K562 (cell line): ENCODE data around the gene SLC35G2. TPM values are rescaled to one million over a fixed set of nuclear protein-coding genes. Genes with fewer than 3 reads are reported as not detected.
A peak's percentile ranks its signal among the peaks of the same experiment; 100 is the strongest.

ENCODE experiments used
- ARID1B ChIP-seq: fragments of 450-650 bp; IDR thresholded peaks from 2 replicates; pipeline ENCODE4 v1.6.1; 2016; ENCODE audit warnings: antibody characterized with exemption, mild to moderate bottlenecking, inconsistent platforms
- ATF1 ChIP-seq, 2 experiments: fragments of 450-650 bp in 1 of 2; IDR thresholded peaks; 2 replicates each; pipeline ENCODE4 v1.6.1; 2016; ENCODE audit warnings: missing compliant biosample characterization in 1 of 2, missing genetic modification characterization in 1 of 2
- CEBPG ChIP-seq, 3 experiments: fragments of 200-800 bp in 1 of 3; sonication (Bioruptor generic) in 1 of 3; sonication (generic) in 1 of 3; formaldehyde crosslinking in 1 of 3; IDR thresholded peaks in 2 of 3; conservative IDR thresholded peaks in 1 of 3; 2 replicates each; pipeline versions ENCODE4 v1.6.1 to v1.8.0; 2016 to 2022; ENCODE audit warnings: missing compliant biosample characterization in 2 of 3, missing genetic modification characterization in 2 of 3, mild to moderate bottlenecking in 1 of 3, missing genetic modification reagents in 1 of 3
- CHD2 ChIP-seq: IDR thresholded peaks from 2 replicates; pipeline ENCODE4 v1.6.1; 2011; ENCODE audit warnings: low read depth, low read length
- DIDO1 ChIP-seq: fragments of 450-650 bp; IDR thresholded peaks from 2 replicates; pipeline ENCODE4 v1.6.1; 2016; ENCODE audit warnings: low read depth, missing biosample characterization, missing genetic modification characterization
- FOXM1 ChIP-seq, 2 experiments: fragments of 450-650 bp in 1 of 2; sonication (generic) in 1 of 2; formaldehyde crosslinking in 1 of 2; IDR thresholded peaks; 2 replicates each; pipeline versions ENCODE4 v1.6.1 to v1.9.0; 2017 to 2022; ENCODE audit warnings: low read depth in 2 of 2, mild to moderate bottlenecking in 2 of 2, missing genetic modification reagents in 1 of 2, moderate library complexity in 1 of 2
- GATA2 ChIP-seq: sonication (generic); formaldehyde crosslinking; IDR thresholded peaks from 2 replicates; pipeline ENCODE4 v1.4.0; 2020; ENCODE audit warnings: mild to moderate bottlenecking, missing genetic modification reagents
- KDM4B ChIP-seq, 2 experiments: fragments of 450-650 bp in 1 of 2; sonication (generic) in 1 of 2; IDR thresholded peaks; 2 replicates each; pipeline ENCODE4 v1.6.1; 2016 to 2017; ENCODE audit warnings: borderline replicate concordance in 2 of 2, antibody characterized with exemption in 1 of 2, low read depth in 1 of 2, mild to moderate bottlenecking in 1 of 2
- NFIC ChIP-seq: fragments of 450-650 bp; IDR thresholded peaks from 2 replicates; pipeline ENCODE4 v1.6.1; 2017; ENCODE audit warnings: mild to moderate bottlenecking, inconsistent platforms
- RBM17 ChIP-seq: fragments of 200-400 bp; formaldehyde crosslinking; IDR thresholded peaks from 2 replicates; pipeline ENCODE4 v1.6.1; 2017; ENCODE audit warnings: low read depth, mild to moderate bottlenecking, low read length, borderline replicate concordance
- SIN3B ChIP-seq: fragments of 450-650 bp; IDR thresholded peaks from 2 replicates; pipeline ENCODE4 v1.6.1; 2017; ENCODE audit warnings: low read depth, mild to moderate bottlenecking, moderate library complexity
- TAL1 ChIP-seq: fragments of 450-650 bp; IDR thresholded peaks from 2 replicates; pipeline ENCODE4 v1.6.1; 2016; ENCODE audit warnings: mild to moderate bottlenecking
- XRCC4 ChIP-seq: IDR thresholded peaks from one replicate; pipeline ENCODE4 v1.6.1; 2011; ENCODE audit not compliant: insufficient read depth, insufficient read length; ENCODE audit errors: extremely low read depth
- ZNF3 ChIP-seq: fragments of 250-450 bp; sonication (Bioruptor Pico); IDR thresholded peaks from 2 replicates; pipeline ENCODE4 v1.5.0; 2021; ENCODE audit warnings: mild to moderate bottlenecking, moderate library complexity
- ZNF324 ChIP-seq: fragments of 250-450 bp; sonication (Bioruptor Pico); IDR thresholded peaks from 2 replicates; pipeline ENCODE4 v1.4.0; 2020; ENCODE audit warnings: mild to moderate bottlenecking
- ZNF589 ChIP-seq: fragments of 200-800 bp; sonication (Bioruptor generic); IDR thresholded peaks from 2 replicates; pipeline ENCODE4 v1.6.1; 2016; ENCODE audit warnings: low read depth, missing genetic modification characterization, missing compliant biosample characterization
- ZNF766 ChIP-seq: fragments of 200-800 bp; sonication (Bioruptor generic); conservative IDR thresholded peaks from 2 replicates; pipeline ENCODE4 v1.6.1; 2016; ENCODE audit warnings: missing genetic modification characterization, missing compliant biosample characterization
- polyA plus RNA-seq, 8 experiments: library from polyadenylated mRNA; depleted of rRNA in 4 of 8; stranded (reverse) in 5 of 8; unstranded in 3 of 8; fragments of >200 nt; fragmentation: Nextera tagmentation in 2 of 8; fragmentation: Illumina TruSeq in 1 of 8; extraction: Ambion mirVana in 2 of 8; extraction: Trizol in 1 of 8; gene quantifications; 2 replicates each; pipeline versions ENCODE4 v1.2.1 to v1.2.3, GENCODE V29; 2011 to 2014; ENCODE audit warnings: inconsistent platforms in 1 of 8, missing spikeins in 1 of 8
- total RNA-seq, 7 experiments: library from RNA; depleted of rRNA in 6 of 7; stranded (reverse); fragments of >200 nt in 6 of 7; fragmentation: Illumina TruSeq in 2 of 7; extraction: Trizol in 2 of 7; gene quantifications; 2 replicates each; pipeline versions ENCODE4 v1.2.1 to v1.2.3, GENCODE V29; 2011 to 2021; ENCODE audit warnings: low replicate concordance in 1 of 7
- TF ChIP-seq, protein P1 (sequence below): fragments of 450-650 bp; formaldehyde crosslinking; IDR thresholded peaks from 2 replicates; pipeline ENCODE4 v1.4.0; 2020; ENCODE audit warnings: mild to moderate bottlenecking, mixed read lengths
- TF ChIP-seq, protein P2 (sequence below): fragments of 250-450 bp; sonication (Bioruptor Pico); IDR thresholded peaks from 2 replicates; pipeline ENCODE4 v1.4.0; 2020; ENCODE audit warnings: mild to moderate bottlenecking
- TF ChIP-seq, protein P3 (sequence below): fragments of 450-650 bp; formaldehyde crosslinking; IDR thresholded peaks from 2 replicates; pipeline ENCODE4 v1.4.0; 2020; ENCODE audit warnings: mild to moderate bottlenecking
- TF ChIP-seq, protein P4 (sequence below): sonication (generic); formaldehyde crosslinking; IDR thresholded peaks from 2 replicates; pipeline ENCODE4 v1.8.0; 2022; ENCODE audit warnings: missing genetic modification reagents, mild to moderate bottlenecking, borderline replicate concordance

Gene SLC35G2
- total and polyA plus RNA-seq, 9 of the 15 experiments (the other 6 are each of a cell fraction or from before 2014, with no cell fraction given) = 2.6 to 5.9 (median 3.2) TPM

DNA sequence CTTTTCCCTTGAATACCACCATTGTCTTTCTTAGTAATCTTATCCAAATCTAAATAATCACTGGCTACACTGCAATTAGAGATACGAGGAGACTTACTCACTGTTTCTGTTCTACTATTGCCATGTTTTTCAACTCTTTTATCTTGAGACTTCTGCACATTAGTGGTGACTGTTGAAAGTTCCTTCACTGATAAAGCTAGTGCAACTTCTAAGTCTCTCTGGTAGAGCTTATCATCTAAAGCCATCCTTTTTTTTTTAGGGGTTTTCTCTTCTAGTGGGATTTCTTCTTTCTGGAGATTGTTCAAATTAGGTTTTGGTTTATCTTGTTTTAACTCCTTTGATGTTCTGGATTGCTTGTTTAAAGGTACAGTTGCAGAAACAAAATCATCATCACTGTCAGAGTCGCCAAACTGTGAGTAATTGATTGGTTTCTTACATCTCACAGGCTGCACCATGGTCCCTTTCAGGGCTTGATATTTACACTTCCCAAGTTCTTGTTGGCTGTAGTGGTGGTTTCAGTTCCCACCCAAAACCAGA, 80.8 kb downstream of the SLC35G2 start (continued):
- TF ChIP-seq, protein P1, sequence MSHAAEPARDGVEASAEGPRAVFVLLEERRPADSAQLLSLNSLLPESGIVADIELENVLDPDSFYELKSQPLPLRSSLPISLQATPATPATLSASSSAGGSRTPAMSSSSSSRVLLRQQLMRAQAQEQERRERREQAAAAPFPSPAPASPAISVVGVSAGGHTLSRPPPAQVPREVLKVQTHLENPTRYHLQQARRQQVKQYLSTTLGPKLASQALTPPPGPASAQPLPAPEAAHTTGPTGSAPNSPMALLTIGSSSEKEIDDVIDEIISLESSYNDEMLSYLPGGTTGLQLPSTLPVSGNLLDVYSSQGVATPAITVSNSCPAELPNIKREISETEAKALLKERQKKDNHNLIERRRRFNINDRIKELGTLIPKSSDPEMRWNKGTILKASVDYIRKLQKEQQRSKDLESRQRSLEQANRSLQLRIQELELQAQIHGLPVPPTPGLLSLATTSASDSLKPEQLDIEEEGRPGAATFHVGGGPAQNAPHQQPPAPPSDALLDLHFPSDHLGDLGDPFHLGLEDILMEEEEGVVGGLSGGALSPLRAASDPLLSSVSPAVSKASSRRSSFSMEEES (CRISPR knock-in tag) = no peak
- TF ChIP-seq ZNF324 (CRISPR knock-in tag) = no peak
- no peak for TF ChIP-seq ZNF3 (CRISPR knock-in tag)
- TF ChIP-seq XRCC4 = no peak
- TF ChIP-seq NFIC = peak; percentile 80
- no peak for TF ChIP-seq DIDO1
- no peak for TF ChIP-seq CHD2
- TF ChIP-seq FOXM1 (IDR thresholded peaks at IDR 0.05; ENCODE audit: low read depth) = peak; percentile 87
- no peak for TF ChIP-seq FOXM1 (CRISPR knock-in tag; IDR thresholded peaks at IDR 0.05; ENCODE audit: low read depth)
- TF ChIP-seq CEBPG (CRISPR knock-in tag; IDR thresholded peaks at IDR 0.05) = no peak
- TF ChIP-seq CEBPG (tag; conservative IDR thresholded peaks at IDR 0.05 in 1 of 2, IDR thresholded peaks at IDR 0.05 in 1 of 2) = no peak
- TF ChIP-seq ATF1 (CRISPR knock-in tag; IDR thresholded peaks at IDR 0.05) = no peak
- TF ChIP-seq ATF1 (tag; IDR thresholded peaks at IDR 0.05) = no peak
- TF ChIP-seq, protein P2, sequence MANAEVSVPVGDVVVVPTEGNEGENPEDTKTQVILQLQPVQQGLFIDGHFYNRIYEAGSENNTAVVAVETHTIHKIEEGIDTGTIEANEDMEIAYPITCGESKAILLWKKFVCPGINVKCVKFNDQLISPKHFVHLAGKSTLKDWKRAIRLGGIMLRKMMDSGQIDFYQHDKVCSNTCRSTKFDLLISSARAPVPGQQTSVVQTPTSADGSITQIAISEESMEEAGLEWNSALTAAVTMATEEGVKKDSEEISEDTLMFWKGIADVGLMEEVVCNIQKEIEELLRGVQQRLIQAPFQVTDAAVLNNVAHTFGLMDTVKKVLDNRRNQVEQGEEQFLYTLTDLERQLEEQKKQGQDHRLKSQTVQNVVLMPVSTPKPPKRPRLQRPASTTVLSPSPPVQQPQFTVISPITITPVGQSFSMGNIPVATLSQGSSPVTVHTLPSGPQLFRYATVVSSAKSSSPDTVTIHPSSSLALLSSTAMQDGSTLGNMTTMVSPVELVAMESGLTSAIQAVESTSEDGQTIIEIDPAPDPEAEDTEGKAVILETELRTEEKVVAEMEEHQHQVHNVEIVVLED (CRISPR knock-in tag) = no peak
- TF ChIP-seq KDM4B (IDR thresholded peaks at IDR 0.05; ENCODE audit: borderline replicate concordance in 2 of 2, low read depth in 1 of 2) = no peak
- TF ChIP-seq, protein P3, sequence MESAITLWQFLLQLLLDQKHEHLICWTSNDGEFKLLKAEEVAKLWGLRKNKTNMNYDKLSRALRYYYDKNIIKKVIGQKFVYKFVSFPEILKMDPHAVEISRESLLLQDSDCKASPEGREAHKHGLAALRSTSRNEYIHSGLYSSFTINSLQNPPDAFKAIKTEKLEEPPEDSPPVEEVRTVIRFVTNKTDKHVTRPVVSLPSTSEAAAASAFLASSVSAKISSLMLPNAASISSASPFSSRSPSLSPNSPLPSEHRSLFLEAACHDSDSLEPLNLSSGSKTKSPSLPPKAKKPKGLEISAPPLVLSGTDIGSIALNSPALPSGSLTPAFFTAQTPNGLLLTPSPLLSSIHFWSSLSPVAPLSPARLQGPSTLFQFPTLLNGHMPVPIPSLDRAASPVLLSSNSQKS (CRISPR knock-in tag) = no peak
- 0 out of 2 replicates have a peak, but pooled peaks have one; percentile 31 for TF ChIP-seq ZNF589 (CRISPR knock-in tag)
- TF ChIP-seq, protein P4, sequence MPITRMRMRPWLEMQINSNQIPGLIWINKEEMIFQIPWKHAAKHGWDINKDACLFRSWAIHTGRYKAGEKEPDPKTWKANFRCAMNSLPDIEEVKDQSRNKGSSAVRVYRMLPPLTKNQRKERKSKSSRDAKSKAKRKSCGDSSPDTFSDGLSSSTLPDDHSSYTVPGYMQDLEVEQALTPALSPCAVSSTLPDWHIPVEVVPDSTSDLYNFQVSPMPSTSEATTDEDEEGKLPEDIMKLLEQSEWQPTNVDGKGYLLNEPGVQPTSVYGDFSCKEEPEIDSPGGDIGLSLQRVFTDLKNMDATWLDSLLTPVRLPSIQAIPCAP (CRISPR knock-in tag) = no peak
- peak; percentile 92 for TF ChIP-seq TAL1
- peak; percentile 95 for TF ChIP-seq ARID1B
- TF ChIP-seq ZNF766 (CRISPR knock-in tag) = peak; percentile 58; the same call in 1 of the 2 replicates
- TF ChIP-seq SIN3B = no peak
- no peak for TF ChIP-seq RBM17
- TF ChIP-seq GATA2 (CRISPR knock-in tag) = peak; percentile 57; the same call in 1 of the 2 replicates
